ENCODE measurements around the gene POLE.

POLE gene

GRCh38 chr12:132648616-132649225 lies 38.4 kb downstream of the POLE start:
- DNase-seq: no peak

GRCh38 chr12:132647858-132648257 lies 39.3 kb downstream of the POLE start:
- no peak for DNase-seq

DNA sequence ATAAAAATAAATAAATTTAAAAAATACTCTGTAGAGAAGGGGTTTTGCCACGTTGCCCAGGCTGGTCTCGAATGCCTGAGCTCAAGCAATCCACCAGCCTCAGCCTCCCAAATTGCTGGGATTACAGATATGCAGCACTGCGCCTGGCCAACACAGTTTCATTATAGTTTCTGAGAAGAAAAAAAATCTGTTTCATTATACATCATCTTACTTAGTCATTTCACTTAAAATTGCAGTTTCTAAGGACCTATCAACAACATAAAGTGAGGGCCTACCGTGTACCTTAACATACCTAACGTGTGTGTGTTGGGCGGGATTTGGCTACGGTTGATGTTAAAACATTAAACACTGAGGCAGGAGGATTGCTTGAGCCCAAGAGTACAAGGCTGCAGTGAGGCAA lies 40.3 kb downstream of the POLE start:
- no peak for DNase-seq

GRCh38 chr12:132642846-132643835 lies 44.0 kb downstream of the POLE start:
- no peak for DNase-seq

GRCh38 chr12:132641811-132642650 lies 45.1 kb downstream of the POLE start:
- no peak for DNase-seq

DNA sequence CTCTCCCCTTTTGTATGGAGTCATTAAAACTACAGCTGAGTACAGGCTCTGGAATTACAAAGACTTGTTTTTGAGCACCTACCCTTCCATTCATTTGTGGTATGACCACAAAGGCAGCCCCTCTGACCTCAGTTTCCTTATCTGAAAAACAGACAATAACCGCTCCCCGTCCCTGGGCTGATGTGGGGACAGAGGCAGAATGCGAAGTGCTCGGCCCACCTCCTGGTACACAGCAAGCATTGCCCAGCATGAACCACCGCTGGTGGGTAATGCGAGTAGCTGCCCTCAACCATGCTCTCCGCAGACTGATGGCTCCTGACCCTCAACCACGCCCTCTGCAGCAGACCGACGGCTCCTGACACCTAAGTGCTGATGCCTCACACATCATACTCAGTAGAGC lies 46.2 kb downstream of the POLE start:
- DNase-seq: no peak

GRCh38 chr12:132639956-132640520 lies 47.1 kb downstream of the POLE start:
- DNase-seq: no peak

- no peak for DNase-seq
Observed at GRCh38 chr12:132638541-132639408, 48.4 kb downstream of the POLE start.

DNA sequence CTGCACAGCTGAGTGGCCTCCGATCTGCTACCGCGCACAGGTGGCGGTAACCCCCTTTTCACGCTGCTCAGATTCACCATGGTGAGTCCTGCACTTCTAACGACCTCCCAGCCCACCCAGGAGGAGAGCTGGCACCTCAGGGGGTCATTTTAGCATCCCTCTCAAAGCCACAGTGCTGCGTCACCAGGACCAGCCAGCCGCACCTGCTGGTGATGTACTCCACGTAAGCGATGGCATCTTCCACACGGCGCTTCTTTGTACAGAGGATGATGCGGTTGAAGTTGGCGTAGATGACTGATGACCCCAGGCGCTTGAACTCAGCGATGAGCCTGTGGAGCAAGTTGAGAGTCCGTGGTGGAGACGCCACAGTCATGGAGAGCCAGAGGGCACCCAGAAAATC lies 49.3 kb downstream of the POLE start:
- no peak for DNase-seq

GRCh38 chr12:132635076-132635955 lies 51.8 kb downstream of the POLE start:
- DNase-seq: no peak

GRCh38 chr12:132634411-132634990 lies 52.6 kb downstream of the POLE start:
- no peak for DNase-seq

GRCh38 chr12:132633901-132634300 lies 53.2 kb downstream of the POLE start:
- DNase-seq: no peak

GRCh38 chr12:132633398-132633797 lies 53.7 kb downstream of the POLE start:
- DNase-seq: no peak

DNA sequence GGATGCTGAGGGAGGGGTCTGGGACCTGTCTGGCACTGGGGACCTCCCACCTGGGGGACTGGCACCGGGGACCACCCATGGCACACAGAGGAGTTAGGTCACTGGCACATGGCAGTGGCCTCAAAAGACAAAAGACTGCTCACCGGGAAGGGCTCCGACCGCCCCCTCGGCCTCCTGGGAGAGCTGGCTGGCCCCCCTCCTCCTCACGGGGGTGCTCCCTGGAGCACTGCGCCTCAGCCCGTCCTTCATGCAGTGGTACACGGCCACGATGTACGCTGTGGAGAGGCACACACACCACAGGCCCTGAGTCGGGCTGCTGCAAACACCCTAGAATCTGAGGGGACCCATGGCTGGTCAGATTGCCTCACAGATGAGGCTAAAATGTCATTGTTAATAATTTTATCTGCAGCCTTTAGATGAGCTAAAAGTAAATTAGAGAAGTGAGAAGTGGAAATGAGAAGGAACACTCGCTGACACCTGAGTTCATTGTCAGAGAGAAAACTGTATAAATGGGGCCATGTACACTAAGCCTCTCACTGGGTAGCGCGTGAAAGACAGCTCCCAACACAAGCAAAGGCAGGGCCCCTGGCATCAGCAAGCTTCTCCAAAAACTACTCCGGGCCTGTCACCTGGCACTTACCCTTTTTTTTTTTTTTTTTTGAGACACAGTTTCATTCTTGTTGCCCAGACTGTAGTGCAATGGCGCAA lies 54.5 kb downstream of the POLE start:
- DNase-seq: no peak

DNA sequence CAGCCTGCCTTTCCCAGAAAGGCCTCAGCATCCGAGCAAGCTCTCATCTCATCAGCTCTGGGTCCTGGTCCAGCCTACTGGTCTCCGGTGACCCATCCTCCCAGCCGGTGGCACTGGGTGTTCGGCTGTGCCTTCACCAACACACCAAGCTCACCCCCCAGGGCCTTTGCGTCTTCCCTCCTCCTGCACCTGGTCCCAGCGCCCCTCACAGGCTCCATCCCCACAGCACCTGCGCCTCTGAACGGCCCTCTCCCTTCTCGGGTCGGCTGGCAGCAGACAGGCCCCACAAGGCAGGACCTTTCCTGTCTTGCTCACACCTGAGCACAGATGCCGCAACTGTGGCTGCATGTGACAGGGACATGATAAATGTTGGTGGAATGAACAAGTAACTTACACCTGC lies 55.5 kb downstream of the POLE start:
- no peak for DNase-seq

- DNase-seq: no peak
Observed at GRCh38 chr12:132630672-132631071, 56.5 kb downstream of the POLE start.

DNA sequence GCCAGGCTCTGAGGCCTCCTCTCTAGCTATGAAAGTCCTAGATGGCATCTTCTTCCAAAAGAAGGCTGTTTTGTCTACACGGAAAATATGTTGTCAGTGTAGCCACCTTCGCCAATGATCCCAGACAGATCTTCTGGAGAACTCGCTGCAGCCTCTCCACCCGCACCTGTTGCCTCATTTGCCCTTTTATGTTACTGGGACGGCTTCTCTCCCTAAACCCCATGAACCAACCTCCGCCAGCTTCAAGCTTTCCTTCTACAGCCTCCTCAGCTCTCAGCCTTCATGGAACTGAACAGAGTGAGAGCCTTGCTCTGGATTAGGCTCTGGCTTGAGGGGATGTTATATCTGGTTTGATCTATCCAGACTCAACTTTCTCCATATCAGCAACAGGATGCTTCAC lies 57.8 kb downstream of the POLE start:
- DNase-seq: no peak

DNA sequence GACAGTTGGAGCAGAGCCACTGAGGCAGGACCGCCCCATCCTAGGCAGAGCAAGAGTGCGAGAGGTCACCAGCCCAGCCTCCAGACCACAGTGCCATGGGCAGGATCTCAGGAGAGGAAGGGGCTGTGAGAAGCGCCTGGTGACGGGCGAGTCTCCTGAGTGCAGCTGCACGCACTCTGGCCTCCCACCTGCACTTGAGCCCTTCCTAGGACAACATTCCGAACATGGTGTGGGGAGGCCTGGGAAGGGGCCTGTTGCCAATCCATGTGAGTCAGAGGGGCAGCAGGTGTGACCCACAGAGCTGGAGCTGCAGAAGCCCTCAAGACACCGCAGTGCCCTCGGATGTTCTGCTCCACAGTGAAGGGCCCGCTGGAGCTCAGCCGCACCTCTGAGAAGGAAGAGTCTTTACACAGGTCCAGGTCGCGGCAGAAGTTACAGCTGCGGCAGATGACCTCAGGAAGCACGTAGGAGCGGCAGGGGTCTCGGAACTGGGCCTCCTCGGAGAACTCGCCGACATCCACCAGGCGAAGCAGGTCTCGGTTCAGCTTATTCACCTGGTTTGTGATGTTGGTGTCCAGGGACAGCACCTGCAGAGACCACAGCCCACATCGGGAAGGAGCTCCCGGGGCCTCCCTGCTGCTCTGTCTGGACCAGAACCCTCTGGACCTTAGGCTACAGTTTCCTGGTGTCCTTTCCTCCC lies 61.3 kb downstream of the POLE start:
- DNase-seq: no peak

All from activated naive CD4-positive, alpha-beta T cell (primary cell).